HL-60 (cell line): ENCODE results near the gene TACO1.

Experiments
- DNase-seq, 2 experiments: peaks; one replicate each; pipeline ENCODE4 v3.0.0-alpha.2; 2010 to 2020; ENCODE audit warnings: low read depth in 1 of 2, low spot score in 1 of 2
- H3K27ac ChIP-seq: fragments of 250-450 bp; sonication (Bioruptor Pico); replicated peaks from 2 replicates; pipeline ENCODE4 v1.5.1; 2020; ENCODE audit warnings: mild to moderate bottlenecking, moderate library complexity
- H3K27me3 ChIP-seq: fragments of 250-450 bp; sonication (Bioruptor Pico); 2 replicates; pipeline ENCODE4 v1.5.1; 2021; ENCODE audit warnings: mild to moderate bottlenecking, moderate library complexity; ENCODE audit not compliant: insufficient read depth, poor library complexity, severe bottlenecking
- H3K4me3 ChIP-seq: replicated peaks from 2 replicates; pipeline ENCODE4 v1.5.1; 2011; ENCODE audit warnings: mild to moderate bottlenecking, control low read depth, low read length; ENCODE audit not compliant: insufficient read depth
- GABPA ChIP-seq: IDR thresholded peaks from 2 replicates; pipeline ENCODE4 v1.6.1; 2012; ENCODE audit warnings: low read depth
- POLR2AphosphoS5 ChIP-seq: IDR thresholded peaks from 2 replicates; pipeline ENCODE4 v1.6.1; 2012; ENCODE audit warnings: low read depth
- SPI1 ChIP-seq: IDR thresholded peaks from 2 replicates; pipeline ENCODE4 v1.6.1; 2012; ENCODE audit warnings: low read depth, mild to moderate bottlenecking, borderline replicate concordance
- TF ChIP-seq, protein P1 (sequence below): IDR thresholded peaks from 2 replicates; pipeline ENCODE4 v1.6.1; 2012; ENCODE audit warnings: low read depth; ENCODE audit not compliant: insufficient replicate concordance
- TF ChIP-seq, protein P2 (sequence below): IDR thresholded peaks from one replicate; pipeline ENCODE4 v1.5.1; 2011; ENCODE audit warnings: low read length, control low read depth, inconsistent platforms; ENCODE audit not compliant: insufficient read depth

Gene TACO1

GRCh38 chr17:63644846-63645245 is 44.2 kb downstream of the TACO1 start:
- no peak for DNase-seq
- TF ChIP-seq POLR2AphosphoS5: no peak
- no peak for TF ChIP-seq GABPA
- peak; percentile 73; the same call in 1 of the 2 replicates for TF ChIP-seq SPI1
- TF ChIP-seq, protein P1, sequence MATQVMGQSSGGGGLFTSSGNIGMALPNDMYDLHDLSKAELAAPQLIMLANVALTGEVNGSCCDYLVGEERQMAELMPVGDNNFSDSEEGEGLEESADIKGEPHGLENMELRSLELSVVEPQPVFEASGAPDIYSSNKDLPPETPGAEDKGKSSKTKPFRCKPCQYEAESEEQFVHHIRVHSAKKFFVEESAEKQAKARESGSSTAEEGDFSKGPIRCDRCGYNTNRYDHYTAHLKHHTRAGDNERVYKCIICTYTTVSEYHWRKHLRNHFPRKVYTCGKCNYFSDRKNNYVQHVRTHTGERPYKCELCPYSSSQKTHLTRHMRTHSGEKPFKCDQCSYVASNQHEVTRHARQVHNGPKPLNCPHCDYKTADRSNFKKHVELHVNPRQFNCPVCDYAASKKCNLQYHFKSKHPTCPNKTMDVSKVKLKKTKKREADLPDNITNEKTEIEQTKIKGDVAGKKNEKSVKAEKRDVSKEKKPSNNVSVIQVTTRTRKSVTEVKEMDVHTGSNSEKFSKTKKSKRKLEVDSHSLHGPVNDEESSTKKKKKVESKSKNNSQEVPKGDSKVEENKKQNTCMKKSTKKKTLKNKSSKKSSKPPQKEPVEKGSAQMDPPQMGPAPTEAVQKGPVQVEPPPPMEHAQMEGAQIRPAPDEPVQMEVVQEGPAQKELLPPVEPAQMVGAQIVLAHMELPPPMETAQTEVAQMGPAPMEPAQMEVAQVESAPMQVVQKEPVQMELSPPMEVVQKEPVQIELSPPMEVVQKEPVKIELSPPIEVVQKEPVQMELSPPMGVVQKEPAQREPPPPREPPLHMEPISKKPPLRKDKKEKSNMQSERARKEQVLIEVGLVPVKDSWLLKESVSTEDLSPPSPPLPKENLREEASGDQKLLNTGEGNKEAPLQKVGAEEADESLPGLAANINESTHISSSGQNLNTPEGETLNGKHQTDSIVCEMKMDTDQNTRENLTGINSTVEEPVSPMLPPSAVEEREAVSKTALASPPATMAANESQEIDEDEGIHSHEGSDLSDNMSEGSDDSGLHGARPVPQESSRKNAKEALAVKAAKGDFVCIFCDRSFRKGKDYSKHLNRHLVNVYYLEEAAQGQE: no peak
- H3K27ac ChIP-seq: peak overlapping the region; percentile 23; the same call in 1 of the 2 replicates
- no peaks in the 10 kb centered on the region for H3K27me3 ChIP-seq
- H3K4me3 ChIP-seq: no peak overlapping the region

DNA sequence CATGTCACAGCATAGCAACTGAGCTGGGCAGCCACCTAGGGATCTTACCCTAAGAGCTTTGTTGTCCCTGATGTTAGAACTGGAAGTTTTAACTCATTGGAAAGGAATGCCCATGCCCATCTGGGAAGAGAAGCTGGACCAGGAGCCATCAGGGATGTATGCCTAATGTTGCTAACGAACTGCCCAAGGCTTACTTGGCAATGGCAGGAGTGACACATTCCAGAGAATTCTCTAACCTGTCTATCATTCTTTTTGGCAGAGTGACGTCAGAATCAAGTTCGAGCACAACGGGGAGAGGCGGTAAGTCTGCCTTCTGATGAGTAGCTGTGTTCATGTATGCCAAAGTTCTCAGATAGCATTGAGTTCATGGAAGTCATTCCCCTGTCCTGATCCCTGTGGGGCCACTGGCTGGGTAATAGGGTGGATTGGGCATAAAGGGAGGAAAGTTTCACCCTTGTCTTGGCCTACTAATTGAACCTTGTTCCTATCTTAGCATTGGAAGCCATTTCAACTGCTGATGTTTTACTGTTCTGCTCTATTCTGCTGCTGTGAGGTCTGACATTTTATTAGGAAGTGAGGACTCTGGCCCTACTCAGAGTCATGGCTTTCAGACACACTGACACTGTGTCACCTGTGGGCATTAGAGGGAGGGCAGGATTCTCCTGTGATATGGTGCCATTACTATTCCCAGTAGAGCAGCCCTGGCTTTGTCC is 45.2 kb downstream of the TACO1 start:
- Histone ChIP-seq H3K27ac (0 out of 2 replicates have a peak overlapping the region, but pooled peaks have one; percentile 15), H3K27me3 (no peaks in the 10 kb centered on the region), H3K4me3 (no peak overlapping the region)
- TF ChIP-seq GABPA (no peak), SPI1 (no peak)
- TF ChIP-seq, protein P2, sequence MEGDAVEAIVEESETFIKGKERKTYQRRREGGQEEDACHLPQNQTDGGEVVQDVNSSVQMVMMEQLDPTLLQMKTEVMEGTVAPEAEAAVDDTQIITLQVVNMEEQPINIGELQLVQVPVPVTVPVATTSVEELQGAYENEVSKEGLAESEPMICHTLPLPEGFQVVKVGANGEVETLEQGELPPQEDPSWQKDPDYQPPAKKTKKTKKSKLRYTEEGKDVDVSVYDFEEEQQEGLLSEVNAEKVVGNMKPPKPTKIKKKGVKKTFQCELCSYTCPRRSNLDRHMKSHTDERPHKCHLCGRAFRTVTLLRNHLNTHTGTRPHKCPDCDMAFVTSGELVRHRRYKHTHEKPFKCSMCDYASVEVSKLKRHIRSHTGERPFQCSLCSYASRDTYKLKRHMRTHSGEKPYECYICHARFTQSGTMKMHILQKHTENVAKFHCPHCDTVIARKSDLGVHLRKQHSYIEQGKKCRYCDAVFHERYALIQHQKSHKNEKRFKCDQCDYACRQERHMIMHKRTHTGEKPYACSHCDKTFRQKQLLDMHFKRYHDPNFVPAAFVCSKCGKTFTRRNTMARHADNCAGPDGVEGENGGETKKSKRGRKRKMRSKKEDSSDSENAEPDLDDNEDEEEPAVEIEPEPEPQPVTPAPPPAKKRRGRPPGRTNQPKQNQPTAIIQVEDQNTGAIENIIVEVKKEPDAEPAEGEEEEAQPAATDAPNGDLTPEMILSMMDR: no peak
- TF ChIP-seq, protein P1: no peak
- no peak for DNase-seq

DNA sequence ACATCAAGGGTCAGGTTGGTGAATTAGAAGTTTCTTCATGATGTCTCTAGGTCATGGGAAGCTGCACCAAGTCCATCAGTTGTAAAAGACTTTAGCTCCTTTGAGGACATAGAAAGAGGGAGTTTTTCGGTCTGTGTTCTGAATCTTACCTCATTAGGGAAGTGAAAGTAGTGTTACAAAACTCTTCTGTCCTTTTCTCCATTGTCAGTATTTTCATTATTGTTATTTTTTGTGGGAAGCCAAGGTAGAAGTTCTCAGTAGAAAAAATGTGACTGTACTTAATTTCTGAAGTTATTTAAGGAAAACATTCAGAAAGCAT is 45.8 kb downstream of the TACO1 start:
- no peak overlapping the region for H3K4me3 ChIP-seq
- H3K27ac ChIP-seq: no peak overlapping the region
- no peaks in the 10 kb centered on the region for H3K27me3 ChIP-seq
- TF ChIP-seq POLR2AphosphoS5 (no peak), GABPA (no peak), SPI1 (peak; percentile 57; the same call in 1 of the 2 replicates)
- TF ChIP-seq, protein P2: no peak
- TF ChIP-seq, protein P1: no peak
- DNase-seq: peak in 1 of 2 experiments; percentile 59
